DND-41 (cell line): ENCODE data around the gene TTLL12.
A peak's percentile ranks its signal among the peaks of the same experiment; 100 is the strongest.

Experiments used
- ATAC-seq: fragments of 200-7000 bp; cut with Tn5 transposase; 3 replicates; pipeline ENCODE4 v1.9.1; 2021; ENCODE audit warnings: low read depth; ENCODE audit not compliant: insufficient read depth
- DNase-seq: peaks from one replicate; pipeline ENCODE4 v3.0.0-alpha.2; 2020
- H2AFZ ChIP-seq: 2 replicates; pipeline ENCODE4 v1.6.0; 2012; ENCODE audit warnings: low read depth, low read length
- H3K27ac ChIP-seq: 2 replicates; pipeline ENCODE4 v1.5.1; 2012; ENCODE audit warnings: low read length, inconsistent platforms
- H3K27me3 ChIP-seq: fragments of 200-600 bp; sonication (generic); 2 replicates; pipeline ENCODE4 v1.6.0; 2012; ENCODE audit warnings: low read length, mild to moderate bottlenecking, inconsistent platforms; ENCODE audit not compliant: insufficient read depth, poor library complexity
- H3K36me3 ChIP-seq: 2 replicates; pipeline ENCODE4 v1.5.1; 2012; ENCODE audit warnings: low read length, inconsistent platforms; ENCODE audit not compliant: insufficient read depth
- H3K4me1 ChIP-seq: 2 replicates; pipeline ENCODE4 v1.5.1; 2012; ENCODE audit warnings: mild to moderate bottlenecking, low read length; ENCODE audit not compliant: insufficient read depth
- H3K4me2 ChIP-seq: 2 replicates; pipeline ENCODE4 v1.6.0; 2012; ENCODE audit warnings: mild to moderate bottlenecking, moderate library complexity, low read length, inconsistent platforms; ENCODE audit not compliant: insufficient read depth
- H3K4me3 ChIP-seq, 2 experiments: fragments of 200-600 bp in 1 of 2; shearing (Covaris generic) in 1 of 2; 2 replicates each; pipeline ENCODE4 v1.5.1; 2012 to 2016; ENCODE audit warnings: inconsistent platforms in 2 of 2, low read length in 2 of 2, mild to moderate bottlenecking in 2 of 2, low read depth in 1 of 2, moderate library complexity in 1 of 2
- H3K79me2 ChIP-seq: 2 replicates; pipeline ENCODE4 v1.6.0; 2012; ENCODE audit warnings: low read length, inconsistent platforms; ENCODE audit not compliant: insufficient read depth
- H3K9ac ChIP-seq: 2 replicates; pipeline ENCODE4 v1.6.0; 2012; ENCODE audit warnings: low read depth, mild to moderate bottlenecking, inconsistent platforms, low read length, moderate library complexity
- H3K9me3 ChIP-seq: 2 replicates; pipeline ENCODE4 v1.5.1; 2012; ENCODE audit warnings: low read length, moderate library complexity, mild to moderate bottlenecking, inconsistent platforms; ENCODE audit not compliant: insufficient read depth, severe bottlenecking
- H4K20me1 ChIP-seq: 2 replicates; pipeline ENCODE4 v1.6.0; 2012; ENCODE audit warnings: low read length; ENCODE audit not compliant: insufficient read depth
- EZH2 ChIP-seq: IDR thresholded peaks from 3 replicates; pipeline ENCODE4 v1.6.1; 2012; ENCODE audit warnings: borderline replicate concordance, low read depth, mild to moderate bottlenecking, moderate library complexity, low read length, inconsistent platforms; ENCODE audit not compliant: severe bottlenecking
- TF ChIP-seq, protein P1 (sequence below): IDR thresholded peaks from 2 replicates; pipeline ENCODE4 v1.5.1; 2012; ENCODE audit warnings: borderline replicate concordance, low read length, moderate library complexity, mild to moderate bottlenecking; ENCODE audit not compliant: poor library complexity, severe bottlenecking; ENCODE audit errors: extremely low read depth

Gene TTLL12

DNA sequence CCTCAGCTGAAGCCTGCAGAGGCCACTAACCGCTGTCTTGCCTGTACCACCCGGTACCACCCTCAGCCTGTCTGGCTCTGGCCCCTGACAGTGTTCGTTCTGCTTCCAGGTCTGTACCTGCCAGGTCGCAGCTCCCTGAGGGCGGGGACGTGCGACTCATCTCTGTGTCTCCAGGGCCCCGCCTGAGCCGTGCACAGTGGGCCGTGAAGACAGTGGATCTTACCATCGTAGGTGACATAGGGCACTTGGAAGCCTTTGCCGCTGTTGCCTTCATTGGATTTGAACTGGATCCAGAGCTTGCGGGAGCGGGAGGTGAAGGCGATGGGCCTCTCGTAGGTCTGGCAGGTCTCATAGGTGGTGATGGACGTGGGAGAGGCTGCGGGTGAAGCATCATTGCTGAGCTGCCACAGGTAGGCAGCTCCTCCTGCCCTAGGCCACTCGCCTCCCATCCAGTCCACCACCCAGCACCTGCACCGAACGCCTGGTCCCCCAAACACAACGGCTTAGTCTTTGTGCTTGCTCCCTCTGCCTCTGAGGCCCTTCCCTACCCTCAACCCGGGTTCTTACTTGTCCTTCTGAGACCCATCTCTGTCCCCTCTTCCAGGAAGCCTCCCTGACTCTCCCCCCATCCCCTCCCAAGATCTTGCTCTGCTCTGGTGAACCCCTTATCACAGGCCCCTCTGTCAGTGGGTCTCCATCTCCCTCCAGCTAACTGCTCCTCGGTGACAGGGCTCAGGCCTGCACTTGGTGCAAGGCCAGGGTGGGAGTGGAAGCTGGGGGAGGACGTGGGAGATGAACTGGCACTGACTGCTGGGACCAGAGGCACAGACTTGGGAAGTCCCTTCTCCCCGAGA lies 21.1 kb upstream of the TTLL12 start:
- no peaks in the 10 kb centered on the region for H4K20me1 ChIP-seq
- H3K9ac ChIP-seq: no peak overlapping the region
- H3K9me3 ChIP-seq: no peaks in the 10 kb centered on the region
- no peak overlapping the region for H2AFZ ChIP-seq
- no peaks in the 10 kb centered on the region for H3K4me1 ChIP-seq
- no peak for TF ChIP-seq EZH2
- TF ChIP-seq, protein P1, sequence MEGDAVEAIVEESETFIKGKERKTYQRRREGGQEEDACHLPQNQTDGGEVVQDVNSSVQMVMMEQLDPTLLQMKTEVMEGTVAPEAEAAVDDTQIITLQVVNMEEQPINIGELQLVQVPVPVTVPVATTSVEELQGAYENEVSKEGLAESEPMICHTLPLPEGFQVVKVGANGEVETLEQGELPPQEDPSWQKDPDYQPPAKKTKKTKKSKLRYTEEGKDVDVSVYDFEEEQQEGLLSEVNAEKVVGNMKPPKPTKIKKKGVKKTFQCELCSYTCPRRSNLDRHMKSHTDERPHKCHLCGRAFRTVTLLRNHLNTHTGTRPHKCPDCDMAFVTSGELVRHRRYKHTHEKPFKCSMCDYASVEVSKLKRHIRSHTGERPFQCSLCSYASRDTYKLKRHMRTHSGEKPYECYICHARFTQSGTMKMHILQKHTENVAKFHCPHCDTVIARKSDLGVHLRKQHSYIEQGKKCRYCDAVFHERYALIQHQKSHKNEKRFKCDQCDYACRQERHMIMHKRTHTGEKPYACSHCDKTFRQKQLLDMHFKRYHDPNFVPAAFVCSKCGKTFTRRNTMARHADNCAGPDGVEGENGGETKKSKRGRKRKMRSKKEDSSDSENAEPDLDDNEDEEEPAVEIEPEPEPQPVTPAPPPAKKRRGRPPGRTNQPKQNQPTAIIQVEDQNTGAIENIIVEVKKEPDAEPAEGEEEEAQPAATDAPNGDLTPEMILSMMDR: no peak
- no peaks in the 10 kb centered on the region for H3K79me2 ChIP-seq
- H3K4me3 ChIP-seq: no peak overlapping the region
- no peak overlapping the region for H3K27ac ChIP-seq
- H3K27me3 ChIP-seq: no peaks in the 10 kb centered on the region
- no peak for ATAC-seq
- no peak overlapping the region for H3K4me2 ChIP-seq
- no peaks in the 10 kb centered on the region for H3K36me3 ChIP-seq
- DNase-seq: no peak

DNA sequence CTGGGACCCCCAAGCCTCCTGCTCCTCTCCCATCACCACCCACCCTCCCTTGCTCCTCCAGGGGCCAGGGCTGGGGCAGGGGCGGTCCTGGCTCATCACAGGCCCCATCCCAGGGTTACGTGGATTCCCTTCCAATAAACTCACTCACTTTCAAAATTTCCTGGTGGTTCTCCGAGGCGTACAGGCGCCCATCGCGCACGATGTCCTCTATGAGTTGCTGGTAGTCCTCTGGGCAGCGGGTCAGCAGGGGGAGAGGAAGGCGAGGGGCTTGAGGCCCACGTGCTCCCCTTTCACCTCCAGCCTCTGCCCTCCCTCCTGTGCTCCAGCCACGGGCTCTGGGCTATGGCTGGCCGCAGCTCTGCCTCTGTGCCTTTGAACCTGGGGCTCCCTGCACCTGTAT lies 20.5 kb upstream of the TTLL12 start:
- DNase-seq (no peak), ATAC-seq (no peak)
- Histone ChIP-seq H3K27me3 (no peaks in the 10 kb centered on the region), H3K4me1 (no peaks in the 10 kb centered on the region), H4K20me1 (no peaks in the 10 kb centered on the region), H3K4me3 (no peak overlapping the region), H3K79me2 (no peaks in the 10 kb centered on the region), H3K36me3 (no peaks in the 10 kb centered on the region), H3K9me3 (no peaks in the 10 kb centered on the region), H2AFZ (no peak overlapping the region), H3K27ac (no peak overlapping the region), H3K4me2 (no peak overlapping the region), H3K9ac (no peak overlapping the region)
- no peak for TF ChIP-seq EZH2
- TF ChIP-seq, protein P1: no peak

DNA sequence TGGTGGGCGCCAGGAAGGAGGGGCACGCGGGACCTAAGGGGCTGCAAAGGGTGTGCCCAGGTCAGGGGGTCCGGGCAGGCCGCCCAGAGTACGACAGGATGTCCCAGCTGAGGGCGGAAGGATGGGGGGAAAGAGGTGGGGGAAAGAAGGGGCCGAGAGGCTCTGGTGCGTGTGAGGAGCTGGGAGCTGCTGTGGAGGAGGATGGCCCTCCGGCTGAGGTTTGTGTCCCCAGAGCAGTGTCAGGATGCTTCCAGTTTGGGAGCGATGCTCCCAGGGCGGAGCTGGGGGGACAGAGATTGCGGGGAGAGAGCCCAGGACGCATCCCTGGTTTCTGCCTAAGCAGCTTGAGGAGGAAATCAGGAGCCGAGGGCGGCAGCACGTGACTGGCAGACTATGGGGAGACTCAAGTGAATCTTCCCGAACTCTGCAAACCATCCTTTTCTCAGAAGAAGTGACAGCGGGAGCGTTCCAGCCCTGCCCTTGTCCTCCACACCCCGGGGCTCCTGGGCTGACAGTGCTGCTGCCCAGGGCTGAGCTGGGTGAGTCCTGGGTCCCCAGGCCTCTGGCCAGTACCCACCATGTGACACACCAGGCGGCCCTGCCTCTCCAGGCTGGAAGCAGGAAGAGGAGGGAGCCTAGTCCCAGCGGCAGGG lies 19.7 kb upstream of the TTLL12 start:
- no peaks in the 10 kb centered on the region for H3K79me2 ChIP-seq
- no peaks in the 10 kb centered on the region for H3K4me1 ChIP-seq
- H3K4me3 ChIP-seq: no peak overlapping the region
- no peaks in the 10 kb centered on the region for H3K36me3 ChIP-seq
- H3K27me3 ChIP-seq: no peaks in the 10 kb centered on the region
- TF ChIP-seq EZH2: no peak
- TF ChIP-seq, protein P1: no peak
- no peak overlapping the region for H3K9ac ChIP-seq
- DNase-seq (no peak), ATAC-seq (0 out of 3 replicates have a peak, but pooled peaks have one; percentile 19)
- no peaks in the 10 kb centered on the region for H4K20me1 ChIP-seq
- no peak overlapping the region for H2AFZ ChIP-seq
- H3K4me2 ChIP-seq: no peak overlapping the region
- H3K9me3 ChIP-seq: no peaks in the 10 kb centered on the region
- no peak overlapping the region for H3K27ac ChIP-seq
